GM21515 (cell line): Measurements from ENCODE around the gene TGFB2.

Experiments
- ATAC-seq: cut with Tn5 transposase; IDR thresholded peaks from one replicate; pipeline ENCODE4 v1.9.1; 2021; ENCODE audit not compliant: unreplicated experiment

TGFB2 gene

DNA sequence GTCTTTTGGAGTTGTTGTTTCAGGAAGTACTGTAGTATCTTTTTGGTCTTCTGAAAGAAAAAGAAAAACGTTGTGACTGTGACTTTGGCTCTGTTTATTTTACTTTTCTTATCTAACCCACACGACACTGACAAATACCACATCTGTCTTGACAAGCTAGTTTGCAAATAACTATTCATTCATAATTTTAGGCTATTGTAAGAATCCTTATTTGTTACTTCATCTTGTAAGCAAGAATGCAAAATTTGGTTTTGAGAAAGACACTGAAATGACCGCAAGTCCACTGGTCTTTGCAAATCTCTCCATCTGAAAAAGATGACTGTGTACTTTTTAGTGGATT is 12.7 kb downstream of the TGFB2 start:
- no peak for ATAC-seq

DNA sequence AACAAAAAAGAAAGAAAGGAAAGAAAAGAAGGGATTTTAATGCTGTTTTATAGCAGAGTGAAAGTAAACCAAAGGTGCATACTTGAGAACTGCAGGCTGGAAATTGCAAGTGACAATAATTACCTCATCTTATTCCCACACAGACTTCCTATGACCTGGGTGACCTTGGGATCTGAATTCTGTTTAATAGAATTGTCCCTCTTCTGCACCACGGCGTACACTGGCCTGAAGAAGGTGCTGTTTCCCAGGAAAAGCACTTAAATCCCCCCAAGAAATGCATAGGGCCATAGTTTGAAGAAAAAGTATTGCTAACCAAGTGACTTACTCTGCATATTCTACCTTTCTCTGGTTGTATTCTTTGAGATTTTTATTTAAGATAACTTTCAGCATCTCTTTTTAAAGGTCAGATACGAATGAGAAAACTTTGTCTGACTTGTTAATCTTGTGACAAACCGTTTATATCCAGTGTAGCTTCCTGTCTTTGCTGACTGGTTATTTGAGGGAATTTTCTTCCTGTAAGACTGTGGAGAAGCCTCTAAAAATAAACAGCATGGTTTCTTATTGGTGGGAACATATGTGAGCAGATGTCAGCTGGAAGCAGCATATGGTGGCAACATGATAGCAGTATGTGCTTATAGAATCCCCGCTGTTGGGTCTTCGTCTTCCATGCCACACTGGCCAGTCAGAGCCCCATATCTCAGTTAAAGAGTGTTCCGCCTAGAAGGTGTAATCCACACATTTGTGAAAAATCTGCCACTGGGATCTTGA is 16.3 kb downstream of the TGFB2 start:
- no peak for ATAC-seq

DNA sequence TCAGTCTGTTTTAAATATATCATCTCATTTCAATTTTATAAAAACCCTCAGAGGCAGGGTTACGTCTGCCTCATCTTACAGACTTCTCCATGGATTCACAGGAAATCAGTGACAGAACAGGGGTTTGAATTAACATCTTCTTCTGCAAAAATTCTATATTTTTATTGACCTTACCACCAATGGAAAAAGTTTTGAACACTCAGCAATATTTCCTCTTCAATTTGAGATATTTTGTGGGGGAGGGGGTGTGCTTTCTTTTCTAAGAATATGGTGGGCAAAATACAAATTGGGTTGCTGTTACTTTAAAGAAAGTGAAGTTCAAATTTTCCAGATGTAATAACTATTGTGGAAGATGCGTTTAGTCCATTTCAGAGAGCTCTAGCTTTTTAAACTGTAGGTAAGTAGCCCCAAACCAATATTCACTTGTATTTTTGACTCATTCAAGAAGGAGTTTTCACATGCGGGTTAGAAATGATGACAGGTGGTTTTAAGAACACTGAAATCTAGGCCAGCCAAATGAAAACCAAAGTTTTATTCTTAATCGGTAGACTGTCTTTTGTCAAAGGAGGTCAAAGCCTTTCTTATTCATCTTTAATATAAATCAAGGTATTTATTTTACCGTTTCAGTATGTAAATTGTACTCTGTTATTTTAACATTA is 17.4 kb downstream of the TGFB2 start:
- no peak for ATAC-seq

DNA sequence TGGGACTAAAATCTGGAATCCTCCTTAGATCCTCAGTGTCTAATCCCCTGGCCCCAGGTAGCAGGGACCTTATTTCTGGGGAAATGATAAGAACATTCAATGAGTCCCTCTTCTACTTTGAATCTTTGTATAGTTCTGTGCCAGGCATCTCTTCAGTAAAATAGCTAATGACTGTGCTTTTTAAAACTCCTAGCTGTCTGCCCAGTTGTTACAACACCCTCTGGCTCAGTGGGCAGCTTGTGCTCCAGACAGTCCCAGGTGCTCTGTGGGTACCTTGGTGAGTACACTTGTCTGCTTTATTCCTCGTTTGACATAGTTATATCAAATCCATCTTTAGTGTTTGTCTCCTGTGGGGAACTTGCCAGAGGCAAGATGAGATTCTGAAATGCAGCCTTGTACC is 18.0 kb downstream of the TGFB2 start:
- ATAC-seq: no peak

DNA sequence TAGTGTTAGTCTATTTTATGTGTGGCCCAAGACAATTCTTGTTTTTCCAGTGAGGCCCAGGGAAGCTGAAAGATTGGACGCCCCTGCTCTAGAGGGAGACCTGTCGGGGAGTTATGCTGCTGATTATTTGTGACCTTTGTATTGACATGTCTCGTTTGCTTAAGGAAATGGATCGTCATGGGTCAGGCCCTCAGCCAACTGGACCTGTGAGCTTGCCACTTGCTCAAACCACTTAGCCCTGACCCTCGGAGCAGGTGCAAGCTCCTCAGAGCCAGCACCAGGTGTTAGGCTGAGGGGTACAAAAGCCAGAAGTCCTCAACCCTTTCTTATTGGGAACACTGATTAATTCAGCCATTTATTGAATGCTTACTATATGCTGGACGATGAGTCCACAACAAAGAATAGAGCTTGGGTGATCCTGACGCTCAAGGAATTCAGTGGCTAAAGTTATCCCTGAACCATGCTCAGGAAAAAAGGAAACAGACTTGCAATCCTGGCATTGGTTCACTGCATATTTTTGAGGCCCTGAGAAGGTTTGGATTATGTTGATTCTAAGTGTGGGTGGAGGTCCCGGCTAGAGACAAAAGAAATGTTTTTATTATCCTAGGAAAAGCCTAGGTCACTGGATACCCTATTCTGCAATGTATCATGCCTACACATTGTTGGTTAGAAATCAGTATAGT is 19.0 kb downstream of the TGFB2 start:
- ATAC-seq: no peak

DNA sequence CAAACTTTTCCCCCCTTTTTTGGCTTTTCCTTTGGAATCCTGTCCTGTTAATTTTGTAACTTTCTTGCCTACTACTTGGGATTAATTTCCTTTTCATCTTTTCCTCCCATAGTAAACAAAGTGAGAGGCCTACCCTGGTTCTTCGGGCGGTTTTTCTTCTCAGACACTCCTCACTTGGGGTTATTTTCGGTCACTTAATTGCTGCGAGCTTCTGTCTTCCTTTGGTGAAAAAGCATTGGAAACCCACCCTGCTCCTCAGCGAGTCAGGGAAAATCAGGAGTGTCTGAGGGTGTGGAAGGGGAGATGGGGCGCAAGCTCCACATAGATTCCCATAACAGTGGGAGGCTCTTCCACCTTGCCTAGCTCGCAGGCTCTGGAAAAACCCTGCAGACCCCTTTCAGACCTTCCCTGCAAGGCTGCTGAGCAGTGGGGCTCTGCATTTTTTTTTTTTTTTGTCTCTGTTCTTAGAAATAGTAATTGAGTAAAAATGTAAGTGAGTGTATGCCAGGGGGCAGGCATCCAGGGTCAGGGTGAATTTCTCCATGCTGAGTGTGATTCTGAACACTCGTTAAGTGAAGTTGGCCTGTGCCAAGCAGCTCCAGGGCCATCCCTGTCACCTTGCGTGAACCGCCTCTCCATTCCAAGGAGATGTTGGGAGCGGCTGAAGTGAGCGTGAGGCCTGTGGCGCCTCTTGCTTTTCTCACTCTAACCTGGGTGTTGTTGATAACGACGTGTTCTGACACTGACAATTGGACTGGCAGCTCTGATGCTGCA is 20.3 kb downstream of the TGFB2 start:
- ATAC-seq: no peak

DNA sequence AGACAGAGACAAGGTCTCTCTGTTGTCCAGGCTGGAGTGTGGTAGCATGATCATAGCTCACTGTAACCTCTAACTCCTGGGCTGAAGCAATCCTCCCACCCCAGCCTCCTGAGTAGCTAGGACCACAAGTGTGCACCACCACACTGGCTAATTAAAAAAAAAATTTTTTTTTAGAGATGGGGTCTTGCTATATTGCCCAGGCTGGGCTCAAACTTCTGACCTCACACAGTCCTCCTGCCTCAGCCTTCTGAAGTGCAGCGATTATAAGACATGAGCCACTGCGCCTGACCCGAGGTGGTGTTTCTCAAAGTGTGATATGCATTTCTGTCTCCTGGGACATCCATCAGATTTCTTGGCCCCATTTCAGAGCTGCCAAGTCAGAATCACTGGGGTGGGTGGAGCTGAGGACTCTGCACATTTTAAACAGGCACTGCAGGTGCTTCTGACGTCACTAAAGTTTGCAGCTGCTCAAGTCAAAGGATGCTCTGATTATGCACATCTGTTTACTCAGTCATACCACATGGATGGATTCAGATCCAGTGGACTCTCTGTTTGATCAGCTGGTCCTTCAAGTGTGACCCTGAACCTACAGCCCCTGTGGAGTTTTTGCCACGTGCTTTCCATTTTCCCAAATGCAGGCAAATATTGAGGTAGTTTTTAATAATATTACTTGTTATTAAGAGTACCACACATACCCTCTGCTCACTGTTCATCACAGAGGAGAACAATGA is 21.4 kb downstream of the TGFB2 start:
- ATAC-seq: no peak

DNA sequence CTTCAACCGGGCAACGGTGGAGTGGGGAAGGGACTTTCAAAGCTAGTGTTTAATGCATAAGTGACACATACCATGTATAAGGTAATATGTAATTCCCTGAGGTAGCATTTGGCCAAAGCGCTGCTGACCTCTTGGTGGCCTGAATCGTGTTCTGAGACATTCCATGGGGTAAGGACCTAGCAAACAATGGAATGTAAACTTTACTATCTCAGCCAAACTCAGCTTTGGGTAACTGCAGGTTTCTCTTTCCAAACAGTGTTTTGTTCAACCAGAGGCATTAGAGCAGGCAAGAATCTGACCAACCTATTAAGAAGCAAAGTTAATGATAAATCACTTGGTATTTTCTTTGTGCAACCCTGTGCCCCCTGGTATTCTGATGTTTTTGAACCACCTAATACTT is 22.0 kb downstream of the TGFB2 start:
- ATAC-seq: no peak

DNA sequence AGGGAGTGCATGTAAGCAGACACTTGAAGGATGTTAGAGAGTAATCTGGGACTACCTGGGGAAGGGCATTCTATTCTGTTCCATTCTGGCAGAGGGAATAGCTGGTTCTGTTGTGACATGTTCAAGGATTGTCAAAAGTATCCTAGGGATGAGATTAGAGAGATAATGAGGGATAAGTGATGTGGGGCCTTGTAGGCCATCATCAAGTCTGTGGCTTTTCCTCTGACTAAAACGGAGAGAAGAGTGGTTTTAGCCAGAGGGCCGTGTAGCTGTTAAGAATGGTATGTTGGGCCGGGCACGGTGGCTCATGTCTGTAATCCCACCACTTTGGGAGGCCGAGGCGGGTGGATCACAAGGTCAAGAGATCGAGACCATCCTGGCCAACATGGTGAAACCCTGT is 23.6 kb downstream of the TGFB2 start:
- ATAC-seq: no peak

DNA sequence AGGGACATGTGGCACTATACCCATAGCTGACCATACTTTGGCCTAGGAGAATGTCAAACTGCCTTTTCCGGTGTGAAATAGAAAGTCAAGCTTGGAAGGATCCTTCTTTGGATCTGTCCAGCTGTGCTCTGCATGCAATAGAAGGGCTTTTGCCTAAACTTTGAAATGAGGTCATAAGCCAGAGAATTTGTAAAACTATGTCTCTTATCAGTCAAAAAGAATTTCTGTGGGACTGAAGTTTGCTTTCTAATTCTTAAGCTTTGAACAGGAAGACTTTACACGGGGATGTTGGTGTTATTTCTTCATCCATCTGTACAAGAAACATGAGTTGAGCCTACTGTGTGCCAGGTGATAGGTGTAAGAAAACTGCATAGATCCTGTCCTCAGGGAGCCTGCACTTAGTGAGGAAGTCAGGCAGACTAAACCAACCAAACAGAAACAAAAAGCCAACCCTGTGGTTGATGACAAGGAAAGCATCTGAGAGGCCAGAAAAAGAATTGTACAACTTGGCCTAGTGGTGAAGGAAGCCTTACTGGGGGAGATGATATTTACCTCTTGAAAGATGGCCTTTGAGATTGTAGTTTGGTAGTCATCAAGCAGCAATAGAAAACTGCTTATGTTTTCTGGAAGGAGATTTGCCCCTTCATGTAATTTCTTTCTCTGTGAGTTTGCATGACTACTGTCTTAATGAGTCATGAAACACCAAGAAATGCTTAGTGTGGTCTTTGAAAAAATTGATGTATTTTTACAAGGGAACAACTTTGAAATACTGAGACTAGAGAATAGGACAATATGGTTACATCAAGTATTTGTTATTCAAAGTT is 24.8 kb downstream of the TGFB2 start:
- no peak for ATAC-seq

DNA sequence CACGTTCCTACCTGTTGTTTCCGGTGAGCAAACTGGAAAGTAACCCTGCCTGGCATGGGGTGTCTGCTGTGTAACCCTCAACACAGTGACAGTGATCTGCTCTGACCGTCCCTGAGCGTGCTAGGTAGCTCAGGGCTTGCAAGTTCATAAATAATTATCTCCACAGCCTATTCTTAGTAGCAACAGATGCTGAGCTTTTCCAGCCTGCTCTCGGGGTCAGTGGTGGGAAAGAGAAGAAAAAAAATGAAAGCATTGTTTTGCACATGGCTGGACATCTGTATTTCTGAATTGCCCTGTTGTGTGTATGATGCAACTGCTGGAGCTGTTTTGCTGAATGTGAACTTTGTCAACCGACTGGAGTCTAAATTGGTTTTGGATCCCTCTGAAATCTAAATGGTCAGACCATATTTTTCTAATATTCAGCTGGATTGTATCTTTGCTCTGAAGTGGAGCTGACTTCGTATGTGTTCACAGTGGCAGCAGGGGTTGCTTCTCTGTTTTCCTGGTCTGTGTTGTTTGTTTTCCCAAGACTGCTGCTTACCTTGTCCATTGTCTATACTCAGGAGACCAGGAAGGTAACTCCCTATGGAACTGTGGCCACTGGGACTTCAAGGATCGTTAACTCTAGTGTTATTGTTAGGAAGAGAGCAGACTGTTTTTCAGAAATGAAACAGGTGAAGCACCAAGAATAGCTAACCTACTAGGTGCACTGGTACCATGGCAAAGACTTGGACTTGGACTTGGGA is 27.0 kb downstream of the TGFB2 start:
- ATAC-seq: no peak

DNA sequence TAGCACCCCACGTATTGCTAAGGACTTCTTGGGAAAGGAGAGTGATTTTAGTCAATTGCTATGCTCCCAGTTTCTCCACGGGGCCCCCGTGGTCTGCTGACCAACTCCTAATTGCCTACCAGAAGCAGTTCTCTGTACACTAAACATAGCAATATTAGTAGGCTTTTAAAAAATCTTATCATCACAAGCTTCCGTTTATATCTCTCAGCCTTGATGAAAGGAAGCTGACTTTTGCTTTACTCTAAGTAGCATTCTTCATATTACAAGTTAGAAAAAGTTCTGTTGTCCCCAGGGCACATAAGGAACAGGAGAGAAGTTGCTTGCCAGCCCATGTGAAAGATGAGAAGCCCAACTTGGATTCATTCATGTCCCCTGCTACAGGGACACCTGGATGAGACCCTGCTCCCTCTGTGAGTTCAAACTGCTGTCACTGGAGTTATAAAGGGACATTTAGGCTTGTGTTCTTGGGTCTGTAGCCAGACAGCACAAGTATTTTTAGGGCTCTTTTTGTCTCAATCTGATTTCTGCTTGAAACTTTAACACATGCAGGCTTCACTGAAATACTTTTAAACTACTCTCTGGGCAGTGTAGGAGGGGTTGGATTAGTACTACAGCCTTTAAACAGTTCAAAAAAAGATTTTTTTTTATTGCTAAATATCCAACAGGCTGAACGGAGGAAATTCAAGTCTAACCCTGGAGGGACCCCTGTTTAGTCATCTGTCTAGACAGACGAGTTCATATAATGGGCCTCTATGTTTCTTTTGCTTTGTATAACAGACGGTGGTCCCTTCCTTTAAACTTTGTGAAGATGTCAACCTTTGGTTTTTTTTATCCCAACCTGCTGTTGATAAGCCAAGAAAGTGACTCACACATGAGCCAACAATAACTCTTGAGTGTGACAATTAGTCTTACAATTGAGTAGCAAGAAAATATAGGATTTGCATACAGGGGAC is 29.5 kb downstream of the TGFB2 start:
- no peak for ATAC-seq

DNA sequence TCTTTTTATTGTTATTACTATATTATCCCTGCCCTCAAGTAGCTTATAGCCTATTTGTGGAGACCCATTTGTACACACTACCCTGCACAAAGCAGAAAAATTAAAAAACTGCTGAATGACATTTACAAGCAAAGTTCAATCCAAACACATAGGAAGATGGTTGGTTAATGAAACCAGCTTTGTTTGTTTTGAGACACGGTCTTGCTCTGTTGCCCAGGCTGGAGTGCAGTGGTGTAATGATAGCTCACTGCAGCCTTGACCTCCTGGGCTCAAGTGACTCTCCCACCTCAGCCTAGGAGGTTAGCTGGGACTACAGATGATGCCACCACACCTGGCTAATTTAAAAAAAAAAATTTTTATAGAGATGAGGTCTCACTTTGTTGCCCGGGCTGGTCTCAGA is 31.6 kb downstream of the TGFB2 start:
- peak; percentile 4 for ATAC-seq

DNA sequence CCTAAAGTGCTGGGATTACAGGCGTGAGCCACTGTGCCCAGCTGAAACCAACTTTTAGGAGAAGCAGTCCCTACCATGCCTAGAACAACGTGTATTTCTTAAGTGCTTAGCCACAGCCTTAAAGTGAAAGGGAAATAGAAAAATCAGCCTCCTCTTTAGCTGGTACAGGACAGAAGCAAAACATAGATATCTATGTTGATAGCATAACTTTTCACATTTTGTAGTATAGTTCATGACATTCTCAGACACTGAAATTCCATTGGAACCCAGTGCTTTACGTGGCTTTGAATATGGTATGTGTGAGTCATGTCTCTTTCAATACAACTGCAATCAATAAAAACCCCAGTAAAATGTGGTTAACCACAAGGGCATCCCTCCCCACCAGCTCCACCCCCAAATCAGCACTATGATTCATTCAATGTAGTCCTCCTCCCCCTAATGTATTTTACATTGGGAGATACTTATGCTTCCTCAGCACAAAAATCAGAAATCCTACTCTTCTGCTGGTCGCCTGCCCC is 32.1 kb downstream of the TGFB2 start:
- ATAC-seq: peak; percentile 66

DNA sequence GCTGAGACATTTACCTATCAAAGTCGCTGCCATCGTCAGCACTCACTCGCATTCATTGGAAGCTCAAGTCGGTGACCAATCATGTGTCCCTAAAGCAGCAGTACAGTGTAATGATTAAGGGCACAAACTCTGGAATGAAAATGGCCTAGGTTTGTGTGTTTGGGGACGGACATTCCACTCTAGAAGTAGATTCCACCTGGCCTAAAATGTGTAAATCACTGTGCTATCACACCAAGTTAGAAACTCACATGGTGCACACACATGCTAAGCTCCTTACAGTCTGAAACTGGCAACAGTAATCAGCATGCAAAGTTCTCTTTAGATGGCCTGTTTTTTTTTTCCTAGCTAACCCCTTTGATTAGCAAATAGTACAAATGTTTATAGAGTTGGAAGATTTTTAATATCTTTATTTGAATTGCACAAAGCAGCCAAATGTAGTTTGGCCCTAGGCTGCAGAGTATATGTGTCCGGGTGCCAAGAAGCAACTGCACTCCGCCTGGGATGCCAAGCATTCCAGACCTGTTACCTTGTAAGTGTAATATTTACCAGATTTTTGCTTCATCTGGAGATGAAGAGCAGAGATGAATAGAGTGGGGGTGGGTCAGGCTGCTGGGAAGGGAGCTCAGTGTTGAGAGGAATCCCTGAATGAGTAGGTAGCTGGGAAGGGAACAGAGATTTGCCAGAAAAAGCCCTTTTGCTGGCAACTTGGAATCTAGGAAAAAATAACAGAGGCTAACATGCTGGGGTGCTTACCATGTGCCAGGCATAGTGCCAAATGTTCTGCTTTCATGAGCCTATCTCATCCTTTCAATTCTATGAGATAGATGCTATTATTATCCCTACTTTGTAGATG is 35.2 kb downstream of the TGFB2 start:
- no peak for ATAC-seq

DNA sequence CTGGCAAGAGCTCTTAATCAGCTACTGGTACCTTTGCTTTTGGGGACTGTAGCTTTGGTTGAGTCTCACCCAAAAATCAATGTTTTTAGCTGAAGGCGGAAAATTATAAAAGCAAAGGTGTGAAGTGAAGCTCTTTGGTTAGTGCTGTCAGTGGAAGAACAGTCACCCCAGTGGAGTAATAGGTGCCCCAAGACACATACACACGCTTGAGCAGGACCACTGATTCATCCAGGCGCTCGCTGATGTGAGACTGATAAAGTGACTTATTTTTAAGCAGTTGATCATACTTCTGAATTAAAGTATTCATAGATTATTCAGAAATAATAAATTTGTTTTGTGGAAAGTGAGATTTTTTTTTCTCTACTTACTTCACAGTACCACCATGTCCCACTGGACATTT is 37.1 kb downstream of the TGFB2 start:
- ATAC-seq: no peak

DNA sequence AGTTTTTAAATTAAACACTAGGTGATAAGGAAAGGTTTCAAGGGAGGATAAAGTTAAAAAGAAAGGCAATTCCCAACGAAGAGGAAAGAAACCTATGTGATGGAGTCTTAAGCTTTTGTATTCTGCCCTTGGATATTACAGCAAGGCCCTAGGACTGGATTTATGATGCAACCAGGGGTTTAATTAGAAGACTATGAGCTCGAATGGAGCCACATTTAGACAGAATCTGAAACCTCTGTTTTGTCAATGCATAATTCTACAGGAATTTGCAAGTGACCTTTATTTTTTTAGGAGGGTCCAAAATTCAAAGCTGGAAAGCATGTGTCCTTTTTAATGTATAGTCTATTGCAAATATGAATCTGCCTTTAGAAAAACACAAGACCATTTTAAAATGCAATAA is 37.9 kb downstream of the TGFB2 start:
- ATAC-seq: no peak
